ENCODE data around the gene THBD. TPM values are rescaled to one million over a fixed set of nuclear protein-coding genes. Genes with fewer than 3 reads are reported as not detected.

The THBD gene
- polyA plus RNA-seq, 3 donors = 7.4 to 194 (median 30.2) TPM

GRCh38 chr20:23069108-23069507 lies 19.6 kb upstream of the THBD start:
- TF ChIP-seq, protein P1, sequence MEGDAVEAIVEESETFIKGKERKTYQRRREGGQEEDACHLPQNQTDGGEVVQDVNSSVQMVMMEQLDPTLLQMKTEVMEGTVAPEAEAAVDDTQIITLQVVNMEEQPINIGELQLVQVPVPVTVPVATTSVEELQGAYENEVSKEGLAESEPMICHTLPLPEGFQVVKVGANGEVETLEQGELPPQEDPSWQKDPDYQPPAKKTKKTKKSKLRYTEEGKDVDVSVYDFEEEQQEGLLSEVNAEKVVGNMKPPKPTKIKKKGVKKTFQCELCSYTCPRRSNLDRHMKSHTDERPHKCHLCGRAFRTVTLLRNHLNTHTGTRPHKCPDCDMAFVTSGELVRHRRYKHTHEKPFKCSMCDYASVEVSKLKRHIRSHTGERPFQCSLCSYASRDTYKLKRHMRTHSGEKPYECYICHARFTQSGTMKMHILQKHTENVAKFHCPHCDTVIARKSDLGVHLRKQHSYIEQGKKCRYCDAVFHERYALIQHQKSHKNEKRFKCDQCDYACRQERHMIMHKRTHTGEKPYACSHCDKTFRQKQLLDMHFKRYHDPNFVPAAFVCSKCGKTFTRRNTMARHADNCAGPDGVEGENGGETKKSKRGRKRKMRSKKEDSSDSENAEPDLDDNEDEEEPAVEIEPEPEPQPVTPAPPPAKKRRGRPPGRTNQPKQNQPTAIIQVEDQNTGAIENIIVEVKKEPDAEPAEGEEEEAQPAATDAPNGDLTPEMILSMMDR (IDR thresholded peaks at IDR 0.05) = no peak
- DNase-seq = no peak
- peaks cover 5% of the 10 kb centered on the region for H3K4me1 Mint-ChIP-seq
- H2AFZ ChIP-seq (ENCODE audit: insufficient read depth, low read depth, low read length, poor library complexity, severe bottlenecking) = no peak overlapping the region
- peaks cover 0 to 2% (median 0%) of the 10 kb centered on the region in 3 donors for H3K27me3 Mint-ChIP-seq (ENCODE audit: low read depth in 3 of 3)
- peaks cover 7% of the 10 kb centered on the region for H4K20me1 ChIP-seq (ENCODE audit: insufficient read depth, low read length)
- H3K27ac ChIP-seq (ENCODE audit: low read depth in 1 of 2, low read length in 2 of 2) = no peak overlapping the region
- H3K4me3 ChIP-seq (replicated peaks in 1 of 3; ENCODE audit: low read depth in 2 of 3, low read length in 3 of 3) = no peak overlapping the region
- WGBS (ENCODE audit: insufficient coverage) = no CpG with 5 or more reads among the region's 2 CpGs
- no peak overlapping the region for H3K4me2 ChIP-seq (replicated peaks; ENCODE audit: extremely low read depth, low read length, poor library complexity, severe bottlenecking)
- intact Hi-C loops (cut with micrococcal nuclease) = no loop called here
- H3K27me3 ChIP-seq (ENCODE audit: control insufficient read depth in 2 of 2, insufficient read depth in 2 of 2, low read length in 2 of 2) = no peaks in the 10 kb centered on the region
- peaks cover 0 to under 1% of the 10 kb centered on the region in 2 donors for H3K4me1 ChIP-seq (ENCODE audit: control insufficient read depth in 1 of 2, insufficient read depth in 2 of 2, low read length in 2 of 2)
- no peak overlapping the region for H3K4me3 Mint-ChIP-seq
- peaks cover 0 to 2% (median 0%) of the 10 kb centered on the region in 7 donors for H3K9me3 Mint-ChIP-seq
- H3K79me2 ChIP-seq (ENCODE audit: insufficient read depth, low read length) = no peaks in the 10 kb centered on the region
- H3K36me3 Mint-ChIP-seq = peaks cover 30 to 39% of the 10 kb centered on the region in 2 donors
- H3K9me3 ChIP-seq (replicated peaks in 1 of 2; ENCODE audit: control insufficient read depth in 1 of 2, insufficient read depth in 1 of 2, low read length in 2 of 2) = no peaks in the 10 kb centered on the region
- peaks cover 6 to 24% of the 10 kb centered on the region in 2 donors for H3K36me3 ChIP-seq (replicated peaks in 1 of 2; ENCODE audit: control insufficient read depth in 1 of 2, insufficient read depth in 2 of 2, low read length in 2 of 2)
- H3K27ac Mint-ChIP-seq = no peak overlapping the region
- no peak overlapping the region for H3K9ac ChIP-seq (ENCODE audit: insufficient read depth, low read length, poor library complexity, severe bottlenecking)

- Mint-ChIP-seq H3K27me3 (ENCODE audit: low read depth in 3 of 3) (peaks cover 0 to 2% (median 0%) of the 10 kb centered on the region in 3 donors), H3K4me1 (peaks cover 11% of the 10 kb centered on the region), H3K27ac (no peak overlapping the region), H3K9me3 (peaks cover 0 to 2% (median 0%) of the 10 kb centered on the region in 7 donors), H3K36me3 (peaks cover 30 to 38% of the 10 kb centered on the region in 2 donors), H3K4me3 (no peak overlapping the region)
- Histone ChIP-seq H3K4me2 (replicated peaks; ENCODE audit: extremely low read depth, low read length, poor library complexity, severe bottlenecking) (no peak overlapping the region), H3K9me3 (replicated peaks in 1 of 2; ENCODE audit: control insufficient read depth in 1 of 2, insufficient read depth in 1 of 2, low read length in 2 of 2) (no peaks in the 10 kb centered on the region), H3K4me3 (replicated peaks in 1 of 3; ENCODE audit: low read depth in 2 of 3, low read length in 3 of 3) (no peak overlapping the region), H4K20me1 (ENCODE audit: insufficient read depth, low read length) (peaks cover 6% of the 10 kb centered on the region), H3K79me2 (ENCODE audit: insufficient read depth, low read length) (no peaks in the 10 kb centered on the region), H3K9ac (ENCODE audit: insufficient read depth, low read length, poor library complexity, severe bottlenecking) (no peak overlapping the region), H3K27ac (ENCODE audit: low read depth in 1 of 2, low read length in 2 of 2) (no peak overlapping the region), H3K36me3 (replicated peaks in 1 of 2; ENCODE audit: control insufficient read depth in 1 of 2, insufficient read depth in 2 of 2, low read length in 2 of 2) (peaks cover 6 to 22% of the 10 kb centered on the region in 2 donors), H2AFZ (ENCODE audit: insufficient read depth, low read depth, low read length, poor library complexity, severe bottlenecking) (no peak overlapping the region), H3K4me1 (ENCODE audit: control insufficient read depth in 1 of 2, insufficient read depth in 2 of 2, low read length in 2 of 2) (peaks cover 5 to 8% of the 10 kb centered on the region in 2 donors), H3K27me3 (ENCODE audit: control insufficient read depth in 2 of 2, insufficient read depth in 2 of 2, low read length in 2 of 2) (no peaks in the 10 kb centered on the region)
- no CpG with 5 or more reads among the region's 1 CpG for WGBS (ENCODE audit: insufficient coverage)
- TF ChIP-seq, protein P1 (IDR thresholded peaks at IDR 0.05) = no peak
- intact Hi-C loops (cut with micrococcal nuclease) = no loop called here
- no peak for DNase-seq
Measured at GRCh38 chr20:23068283-23068682, 18.8 kb upstream of the THBD start.

All from CD14-positive monocyte (primary cell).